Fibroblast of lung (primary cell): ENCODE data around the gene SLC5A6.

Source experiments
- EZH2 ChIP-seq: IDR thresholded peaks from 2 replicates; pipeline ENCODE4 v1.5.1; 2012; ENCODE audit warnings: low read length, control low read depth, mild to moderate bottlenecking; ENCODE audit errors: missing control alignments
- TF ChIP-seq, protein P1 (sequence below), 2 donors: IDR thresholded peaks in 1 of 2; conservative IDR thresholded peaks in 1 of 2; 1 replicate in 1 of 2; 2 replicates in 1 of 2; pipeline ENCODE4 v1.5.1; 2011 to 2012; ENCODE audit warnings: low read length in 2 of 2, control low read depth in 1 of 2, inconsistent platforms in 1 of 2, low read depth in 1 of 2, mild to moderate bottlenecking in 1 of 2

DNA sequence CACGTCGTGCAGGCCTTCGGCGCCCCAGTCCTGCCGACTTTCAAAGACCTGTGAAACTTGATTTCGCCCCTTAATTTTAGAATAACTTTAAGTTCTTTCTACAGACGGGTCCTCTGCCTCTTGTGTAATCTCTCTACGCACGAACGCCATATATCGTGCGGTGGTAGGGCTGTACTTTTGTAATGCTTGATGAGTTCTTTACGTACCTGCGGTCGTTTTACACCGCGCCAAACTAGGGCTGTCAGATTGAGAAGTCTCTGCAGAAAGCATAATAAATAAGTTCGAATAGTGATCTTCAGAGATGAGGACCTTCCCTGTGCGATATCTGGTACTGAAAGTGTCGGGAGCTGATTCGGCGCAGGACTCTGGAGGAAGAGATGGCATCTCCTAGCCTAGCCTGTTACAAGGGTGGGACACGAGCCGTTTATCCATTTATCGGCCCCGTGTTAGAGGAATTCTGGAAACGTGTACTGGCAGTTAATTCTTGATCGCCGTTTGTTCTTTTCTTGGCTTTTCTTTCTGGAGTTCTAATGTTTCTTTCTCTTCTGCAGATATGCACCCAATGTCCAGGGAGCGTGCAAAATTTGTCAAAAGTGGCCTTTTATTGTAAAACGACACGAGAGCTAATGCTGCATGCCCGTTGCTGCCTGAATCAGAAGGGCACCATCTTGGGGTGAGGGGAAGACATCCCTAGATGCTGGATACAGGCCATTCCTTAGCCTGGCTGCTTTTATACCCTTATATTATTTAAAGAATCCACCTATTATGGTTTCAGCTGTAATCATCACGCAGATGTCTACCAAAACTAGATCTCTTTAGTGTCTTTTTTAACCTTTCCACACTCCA is 781 bp upstream of the SLC5A6 start:
- no peak for TF ChIP-seq EZH2
- TF ChIP-seq, protein P1, sequence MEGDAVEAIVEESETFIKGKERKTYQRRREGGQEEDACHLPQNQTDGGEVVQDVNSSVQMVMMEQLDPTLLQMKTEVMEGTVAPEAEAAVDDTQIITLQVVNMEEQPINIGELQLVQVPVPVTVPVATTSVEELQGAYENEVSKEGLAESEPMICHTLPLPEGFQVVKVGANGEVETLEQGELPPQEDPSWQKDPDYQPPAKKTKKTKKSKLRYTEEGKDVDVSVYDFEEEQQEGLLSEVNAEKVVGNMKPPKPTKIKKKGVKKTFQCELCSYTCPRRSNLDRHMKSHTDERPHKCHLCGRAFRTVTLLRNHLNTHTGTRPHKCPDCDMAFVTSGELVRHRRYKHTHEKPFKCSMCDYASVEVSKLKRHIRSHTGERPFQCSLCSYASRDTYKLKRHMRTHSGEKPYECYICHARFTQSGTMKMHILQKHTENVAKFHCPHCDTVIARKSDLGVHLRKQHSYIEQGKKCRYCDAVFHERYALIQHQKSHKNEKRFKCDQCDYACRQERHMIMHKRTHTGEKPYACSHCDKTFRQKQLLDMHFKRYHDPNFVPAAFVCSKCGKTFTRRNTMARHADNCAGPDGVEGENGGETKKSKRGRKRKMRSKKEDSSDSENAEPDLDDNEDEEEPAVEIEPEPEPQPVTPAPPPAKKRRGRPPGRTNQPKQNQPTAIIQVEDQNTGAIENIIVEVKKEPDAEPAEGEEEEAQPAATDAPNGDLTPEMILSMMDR (conservative IDR thresholded peaks at IDR 0.05 in 1 of 2, IDR thresholded peaks at IDR 0.05 in 1 of 2; ENCODE audit: low read depth in 1 of 2, low read length in 2 of 2), result no peak
